Astrocyte (in vitro differentiated cells and primary cell): ENCODE data around the gene SARS1. TPM values are rescaled to one million over a fixed set of nuclear protein-coding genes. Genes with fewer than 3 reads are reported as not detected.
A peak's percentile ranks its signal among the peaks of the same experiment; 100 is the strongest.

Source experiments
- DNase-seq: peaks from one replicate; pipeline ENCODE4 v3.0.0-alpha.2; 2010; ENCODE audit warnings: low read depth
- FAIRE-seq: peaks from 2 replicates; lab custom pipeline; 2011; peaks lifted over from hg19 to GRCh38; lab: Jason Lieb, UNC
- H2AFZ ChIP-seq: 2 replicates; pipeline ENCODE4 v1.6.0; 2012; ENCODE audit warnings: low read depth, low read length, inconsistent platforms
- H3K27ac ChIP-seq: 2 replicates; pipeline ENCODE4 v1.5.1; 2011; ENCODE audit warnings: low read depth, low read length, inconsistent platforms
- H3K27me3 ChIP-seq: 2 replicates; pipeline ENCODE4 v1.6.0; 2011; ENCODE audit warnings: low read length, inconsistent platforms; ENCODE audit not compliant: insufficient read depth
- H3K36me3 ChIP-seq: 2 replicates; pipeline ENCODE4 v1.5.1; 2011; ENCODE audit warnings: low read length, inconsistent platforms; ENCODE audit not compliant: insufficient read depth
- H3K4me1 ChIP-seq: 2 replicates; pipeline ENCODE4 v1.5.1; 2011; ENCODE audit warnings: low read length, inconsistent platforms; ENCODE audit not compliant: insufficient read depth
- H3K4me2 ChIP-seq: 2 replicates; pipeline ENCODE4 v1.6.0; 2012; ENCODE audit warnings: low read length, inconsistent platforms
- H3K4me3 ChIP-seq: 2 replicates; pipeline ENCODE4 v1.5.1; 2011; ENCODE audit warnings: low read depth, mild to moderate bottlenecking, low read length, inconsistent platforms; ENCODE audit not compliant: insufficient read depth
- H3K79me2 ChIP-seq: 2 replicates; pipeline ENCODE4 v1.6.0; 2012; ENCODE audit warnings: mild to moderate bottlenecking, low read length, inconsistent platforms; ENCODE audit not compliant: insufficient read depth
- H3K9ac ChIP-seq: 2 replicates; pipeline ENCODE4 v1.6.0; 2012; ENCODE audit warnings: mild to moderate bottlenecking, low read length, inconsistent platforms
- H3K9me3 ChIP-seq: 2 replicates; pipeline ENCODE4 v1.5.1; 2012; ENCODE audit warnings: low read depth, mild to moderate bottlenecking, low read length, inconsistent platforms; ENCODE audit not compliant: insufficient read depth
- H4K20me1 ChIP-seq: 2 replicates; pipeline ENCODE4 v1.6.0; 2012; ENCODE audit warnings: low read length, inconsistent platforms; ENCODE audit not compliant: insufficient read depth
- H3K27ac Mint-ChIP-seq: one replicate; pipeline ENCODE4 v1.8.0; 2021; ENCODE audit warnings: mild to moderate bottlenecking, mixed read lengths; ENCODE audit not compliant: unreplicated experiment
- H3K27me3 Mint-ChIP-seq: one replicate; pipeline ENCODE4 v1.8.0; 2021; ENCODE audit warnings: low read depth, mixed read lengths; ENCODE audit not compliant: unreplicated experiment
- H3K36me3 Mint-ChIP-seq: one replicate; pipeline ENCODE4 v1.8.0; 2021; ENCODE audit warnings: low read depth, mixed read lengths; ENCODE audit not compliant: unreplicated experiment
- H3K4me1 Mint-ChIP-seq: one replicate; pipeline ENCODE4 v1.8.0; 2021; ENCODE audit warnings: low read depth, mixed read lengths; ENCODE audit not compliant: unreplicated experiment
- H3K4me3 Mint-ChIP-seq: one replicate; pipeline ENCODE4 v1.8.0; 2021; ENCODE audit warnings: mild to moderate bottlenecking, moderate library complexity, mixed read lengths; ENCODE audit not compliant: unreplicated experiment
- H3K9me3 Mint-ChIP-seq: one replicate; pipeline ENCODE4 v1.8.0; 2021; ENCODE audit warnings: mild to moderate bottlenecking, mixed read lengths; ENCODE audit not compliant: unreplicated experiment
- EZH2 ChIP-seq: IDR thresholded peaks from 2 replicates; pipeline ENCODE4 v1.6.1; 2012; ENCODE audit warnings: mild to moderate bottlenecking, low read length, inconsistent platforms; ENCODE audit not compliant: insufficient read depth
- total RNA-seq: library from RNA; stranded (reverse); gene quantifications from 2 replicates; pipeline ENCODE4 v1.2.1, GENCODE V29; 2021
- TF ChIP-seq, protein P1 (sequence below): IDR thresholded peaks from 2 replicates; pipeline ENCODE4 v1.5.1; 2011; ENCODE audit warnings: low read depth, mild to moderate bottlenecking, inconsistent platforms, low read length, moderate library complexity; ENCODE audit not compliant: insufficient read depth

The SARS1 gene
- total RNA-seq, 1 donor from 2014 or later, result 355 TPM

- Histone ChIP-seq H3K4me2 (peak overlapping the region; percentile 30), H3K4me3 (no peak overlapping the region), H3K27ac (peak overlapping the region; percentile 31), H3K4me1 (peaks cover 52% of the 10 kb centered on the region), H3K79me2 (peaks cover 25% of the 10 kb centered on the region), H2AFZ (no peak overlapping the region), H4K20me1 (no peaks in the 10 kb centered on the region), H3K27me3 (no peaks in the 10 kb centered on the region), H3K9ac (no peak overlapping the region), H3K9me3 (no peaks in the 10 kb centered on the region), H3K36me3 (no peaks in the 10 kb centered on the region)
- H3K4me1 Mint-ChIP-seq, result peaks cover 35% of the 10 kb centered on the region
- no peaks in the 10 kb centered on the region for H3K9me3 Mint-ChIP-seq
- H3K36me3 Mint-ChIP-seq, result peaks cover 7% of the 10 kb centered on the region
- no peaks in the 10 kb centered on the region for H3K27me3 Mint-ChIP-seq
- DNase-seq, result no peak
- TF ChIP-seq EZH2, result no peak
- TF ChIP-seq, protein P1, sequence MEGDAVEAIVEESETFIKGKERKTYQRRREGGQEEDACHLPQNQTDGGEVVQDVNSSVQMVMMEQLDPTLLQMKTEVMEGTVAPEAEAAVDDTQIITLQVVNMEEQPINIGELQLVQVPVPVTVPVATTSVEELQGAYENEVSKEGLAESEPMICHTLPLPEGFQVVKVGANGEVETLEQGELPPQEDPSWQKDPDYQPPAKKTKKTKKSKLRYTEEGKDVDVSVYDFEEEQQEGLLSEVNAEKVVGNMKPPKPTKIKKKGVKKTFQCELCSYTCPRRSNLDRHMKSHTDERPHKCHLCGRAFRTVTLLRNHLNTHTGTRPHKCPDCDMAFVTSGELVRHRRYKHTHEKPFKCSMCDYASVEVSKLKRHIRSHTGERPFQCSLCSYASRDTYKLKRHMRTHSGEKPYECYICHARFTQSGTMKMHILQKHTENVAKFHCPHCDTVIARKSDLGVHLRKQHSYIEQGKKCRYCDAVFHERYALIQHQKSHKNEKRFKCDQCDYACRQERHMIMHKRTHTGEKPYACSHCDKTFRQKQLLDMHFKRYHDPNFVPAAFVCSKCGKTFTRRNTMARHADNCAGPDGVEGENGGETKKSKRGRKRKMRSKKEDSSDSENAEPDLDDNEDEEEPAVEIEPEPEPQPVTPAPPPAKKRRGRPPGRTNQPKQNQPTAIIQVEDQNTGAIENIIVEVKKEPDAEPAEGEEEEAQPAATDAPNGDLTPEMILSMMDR, result peak; percentile 86
- FAIRE-seq, result no peak
- H3K27ac Mint-ChIP-seq, result peak overlapping the region; percentile 47
- H3K4me3 Mint-ChIP-seq, result peak overlapping the region; percentile 57
Measured at GRCh38 chr1:109277434-109278204, 63.9 kb downstream of the SARS1 start.

- H3K9me3 Mint-ChIP-seq, result no peaks in the 10 kb centered on the region
- peaks cover 31% of the 10 kb centered on the region for H3K4me1 Mint-ChIP-seq
- DNase-seq (no peak), FAIRE-seq (no peak)
- no peak overlapping the region for H2AFZ ChIP-seq
- no peak overlapping the region for H3K27ac ChIP-seq
- peaks cover 9% of the 10 kb centered on the region for H3K36me3 Mint-ChIP-seq
- H3K27me3 Mint-ChIP-seq, result no peaks in the 10 kb centered on the region
- no peaks in the 10 kb centered on the region for H4K20me1 ChIP-seq
- H3K27ac Mint-ChIP-seq, result no peak overlapping the region
- TF ChIP-seq, protein P1, result no peak
- TF ChIP-seq EZH2, result no peak
- no peak overlapping the region for H3K4me3 Mint-ChIP-seq
- H3K9ac ChIP-seq, result no peak overlapping the region
- H3K79me2 ChIP-seq, result peaks cover 29% of the 10 kb centered on the region
- no peak overlapping the region for H3K4me2 ChIP-seq
- H3K36me3 ChIP-seq, result no peaks in the 10 kb centered on the region
- no peak overlapping the region for H3K4me3 ChIP-seq
- H3K27me3 ChIP-seq, result no peaks in the 10 kb centered on the region
- H3K4me1 ChIP-seq, result peaks cover 57% of the 10 kb centered on the region
- no peaks in the 10 kb centered on the region for H3K9me3 ChIP-seq
Measured at GRCh38 chr1:109279615-109280278, 66.0 kb downstream of the SARS1 start.
